GM23338 (cell line): Measurements from ENCODE around the gene ALDH3B1. TPM values are rescaled to one million over a fixed set of nuclear protein-coding genes. Genes with fewer than 3 reads are reported as not detected.

Source experiments
- ATAC-seq: fragments of 200-7000 bp; cut with Tn5 transposase; 3 replicates; pipeline ENCODE4 v1.9.1; 2020
- DNase-seq: peaks from one replicate; pipeline ENCODE4 v3.0.0-alpha.2; 2015; ENCODE audit warnings: low spot score
- H2AFZ ChIP-seq: fragments of 200-600 bp; sonication (generic); 2 replicates; pipeline ENCODE4 v1.8.0; 2016; ENCODE audit warnings: antibody characterized with exemption, mild to moderate bottlenecking, moderate library complexity
- H3F3A ChIP-seq: fragments of 200-600 bp; sonication (generic); replicated peaks from 2 replicates; pipeline ENCODE4 v1.8.0; 2017; ENCODE audit warnings: antibody characterized with exemption, mixed run types, low read depth
- H3K27ac ChIP-seq: fragments of 200-600 bp; sonication (generic); 2 replicates; pipeline ENCODE4 v1.6.1; 2016; ENCODE audit warnings: low read depth
- H3K27me3 ChIP-seq: fragments of 200-600 bp; sonication (generic); 2 replicates; pipeline ENCODE4 v1.8.0; 2016; ENCODE audit warnings: mild to moderate bottlenecking, mixed run types, moderate library complexity; ENCODE audit not compliant: insufficient read depth
- H3K36me3 ChIP-seq: fragments of 200-600 bp; sonication (generic); 2 replicates; pipeline ENCODE4 v1.8.0; 2016; ENCODE audit warnings: mild to moderate bottlenecking; ENCODE audit not compliant: insufficient read depth
- H3K4me1 ChIP-seq: fragments of 200-600 bp; sonication (generic); 2 replicates; pipeline ENCODE4 v1.8.0; 2016; ENCODE audit warnings: mild to moderate bottlenecking, moderate library complexity; ENCODE audit not compliant: insufficient read depth
- H3K4me2 ChIP-seq: fragments of 200-600 bp; sonication (generic); 2 replicates; pipeline ENCODE4 v1.7.1; 2017; ENCODE audit warnings: mixed run types
- H3K4me3 ChIP-seq: fragments of 200-600 bp; sonication (generic); 2 replicates; pipeline ENCODE4 v1.6.1; 2016; ENCODE audit warnings: mixed run types
- H3K79me2 ChIP-seq: fragments of 200-600 bp; sonication (generic); replicated peaks from 2 replicates; pipeline ENCODE4 v1.8.0; 2017; ENCODE audit warnings: mild to moderate bottlenecking; ENCODE audit not compliant: insufficient read depth
- H3K9me2 ChIP-seq: fragments of 200-600 bp; sonication (generic); 2 replicates; pipeline ENCODE4 v1.8.0; 2017; ENCODE audit not compliant: insufficient read depth
- H4K20me1 ChIP-seq: fragments of 200-600 bp; sonication (generic); replicated peaks from 2 replicates; pipeline ENCODE4 v1.8.0; 2017; ENCODE audit warnings: mild to moderate bottlenecking; ENCODE audit not compliant: insufficient read depth
- H3K27ac Mint-ChIP-seq: 2 replicates; pipeline ENCODE4 v1.8.0; 2020; ENCODE audit warnings: inconsistent platforms, mild to moderate bottlenecking, moderate library complexity, mixed read lengths
- H3K27me3 Mint-ChIP-seq: 3 replicates; pipeline ENCODE4 v1.8.0; 2022; ENCODE audit warnings: low read depth, mild to moderate bottlenecking, moderate library complexity, mixed read lengths, inconsistent platforms; ENCODE audit not compliant: insufficient read depth, poor library complexity
- H3K36me3 Mint-ChIP-seq: 3 replicates; pipeline ENCODE4 v1.8.0; 2021; ENCODE audit warnings: low read depth, mild to moderate bottlenecking, inconsistent platforms, moderate library complexity, mixed read lengths
- H3K4me1 Mint-ChIP-seq: 3 replicates; pipeline ENCODE4 v1.8.0; 2020; ENCODE audit warnings: mild to moderate bottlenecking, inconsistent platforms, mixed read lengths
- H3K4me3 Mint-ChIP-seq: 3 replicates; pipeline ENCODE4 v1.8.0; 2021; ENCODE audit warnings: moderate library complexity, mild to moderate bottlenecking, inconsistent platforms, mixed read lengths
- H3K9me3 Mint-ChIP-seq: 3 replicates; pipeline ENCODE4 v1.8.0; 2020; ENCODE audit warnings: moderate library complexity, mild to moderate bottlenecking, inconsistent platforms, mixed read lengths
- CREB1 ChIP-seq: fragments of 250-450 bp; sonication (Bioruptor Pico); IDR thresholded peaks from 2 replicates; pipeline ENCODE4 v1.5.0; 2020; ENCODE audit warnings: low read depth, mild to moderate bottlenecking, moderate library complexity
- EZH2 ChIP-seq: fragments of 200-600 bp; sonication (generic); IDR thresholded peaks from one replicate; pipeline ENCODE4 v1.8.0; 2017; ENCODE audit warnings: antibody characterized with exemption, mild to moderate bottlenecking, low read depth; ENCODE audit not compliant: unreplicated experiment
- EZH2phosphoT487 ChIP-seq: fragments of 200-600 bp; sonication (generic); IDR thresholded peaks from one replicate; pipeline ENCODE4 v1.8.1; 2018; ENCODE audit warnings: antibody characterized with exemption; ENCODE audit not compliant: unreplicated experiment
- JUNB ChIP-seq: IDR thresholded peaks from one replicate; pipeline ENCODE4 v1.6.1; 2016; ENCODE audit warnings: antibody characterized with exemption; ENCODE audit not compliant: unreplicated experiment
- NANOG ChIP-seq: IDR thresholded peaks from 2 replicates; pipeline ENCODE4 v1.6.1; 2016; ENCODE audit warnings: antibody characterized with exemption, borderline replicate concordance
- POLR2AphosphoS5 ChIP-seq: IDR thresholded peaks from 2 replicates; pipeline ENCODE4 v1.6.1; 2016; ENCODE audit warnings: antibody characterized with exemption, low read depth
- REST ChIP-seq: IDR thresholded peaks from one replicate; pipeline ENCODE4 v1.6.1; 2018; ENCODE audit warnings: antibody characterized with exemption; ENCODE audit not compliant: unreplicated experiment
- STAT1 ChIP-seq: IDR thresholded peaks from one replicate; pipeline ENCODE4 v1.6.1; 2016; ENCODE audit warnings: antibody characterized with exemption; ENCODE audit not compliant: unreplicated experiment
- ZNF331 ChIP-seq: fragments of 250-450 bp; sonication (Bioruptor Pico); IDR thresholded peaks from 2 replicates; pipeline ENCODE4 v1.5.0; 2020; ENCODE audit warnings: low read depth, mild to moderate bottlenecking, moderate library complexity
- ZNF462 ChIP-seq: fragments of 250-450 bp; sonication (Bioruptor Pico); IDR thresholded peaks from 2 replicates; pipeline ENCODE4 v1.5.0; 2020; ENCODE audit warnings: mild to moderate bottlenecking, moderate library complexity
- polyA plus RNA-seq: library from polyadenylated mRNA; unstranded; fragments of >200 nt; fragmentation: Nextera tagmentation; extraction: Ambion mirVana; gene quantifications from 2 replicates; pipeline ENCODE4 v1.2.1, GENCODE V29; 2016
- total RNA-seq: library from RNA; depleted of rRNA; stranded (reverse); fragments of >200 nt; shearing (Covaris generic); gene quantifications from 2 replicates; pipeline ENCODE4 v1.2.3, GENCODE V29; 2014
- TF ChIP-seq, protein P1 (sequence below): IDR thresholded peaks from 2 replicates; pipeline ENCODE4 v1.6.1; 2016; ENCODE audit warnings: antibody characterized with exemption

The ALDH3B1 gene
- total and polyA plus RNA-seq, 2 experiments from 2014 or later = 0.52 TPM; not detected in 1

DNA sequence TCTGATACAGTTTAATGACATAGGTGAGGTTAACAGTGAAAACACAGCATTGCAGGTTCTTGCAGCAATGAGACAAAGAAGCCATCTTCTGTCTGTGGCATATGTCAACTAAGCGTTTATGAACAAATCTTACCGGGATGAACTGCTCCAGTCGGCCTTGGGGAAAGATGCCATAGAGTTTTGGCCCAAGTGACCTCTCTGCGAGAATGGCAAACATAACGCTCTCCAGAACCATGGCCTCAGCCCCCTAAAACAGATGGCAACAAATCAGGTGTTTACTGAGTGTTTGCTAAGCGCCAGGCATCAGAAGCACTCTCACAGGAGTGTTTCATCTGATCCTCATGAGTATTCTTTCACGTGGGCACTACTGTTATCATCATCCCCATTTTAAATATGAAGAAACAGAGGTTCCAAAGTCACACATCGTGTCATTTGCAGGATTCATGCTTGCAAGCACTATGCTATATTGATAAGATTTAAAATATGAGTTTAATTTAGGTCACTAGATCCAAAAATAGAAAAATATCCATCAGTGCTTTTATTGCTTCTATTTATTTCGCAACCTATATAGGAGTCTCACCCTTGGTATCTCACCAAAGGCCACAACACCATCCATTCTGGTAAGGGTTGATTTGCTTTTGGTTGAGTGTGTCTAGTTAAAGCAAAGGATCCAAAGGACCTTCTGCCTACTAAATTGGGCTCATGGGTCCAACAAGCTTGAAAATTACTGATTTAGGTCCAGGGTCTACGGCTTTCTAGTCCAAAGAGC lies 64.6 kb downstream of the ALDH3B1 start:
- H4K20me1 ChIP-seq = peaks cover 61% of the 10 kb centered on the region
- peaks cover 6% of the 10 kb centered on the region for H3K27me3 Mint-ChIP-seq
- no peak overlapping the region for H3K4me3 Mint-ChIP-seq
- no peak overlapping the region for H3K27ac Mint-ChIP-seq
- no peaks in the 10 kb centered on the region for H3K9me2 ChIP-seq
- no peak overlapping the region for H2AFZ ChIP-seq
- TF ChIP-seq STAT1 = no peak
- TF ChIP-seq, protein P1, sequence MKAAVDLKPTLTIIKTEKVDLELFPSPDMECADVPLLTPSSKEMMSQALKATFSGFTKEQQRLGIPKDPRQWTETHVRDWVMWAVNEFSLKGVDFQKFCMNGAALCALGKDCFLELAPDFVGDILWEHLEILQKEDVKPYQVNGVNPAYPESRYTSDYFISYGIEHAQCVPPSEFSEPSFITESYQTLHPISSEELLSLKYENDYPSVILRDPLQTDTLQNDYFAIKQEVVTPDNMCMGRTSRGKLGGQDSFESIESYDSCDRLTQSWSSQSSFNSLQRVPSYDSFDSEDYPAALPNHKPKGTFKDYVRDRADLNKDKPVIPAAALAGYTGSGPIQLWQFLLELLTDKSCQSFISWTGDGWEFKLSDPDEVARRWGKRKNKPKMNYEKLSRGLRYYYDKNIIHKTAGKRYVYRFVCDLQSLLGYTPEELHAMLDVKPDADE = no peak
- TF ChIP-seq EZH2phosphoT487 = no peak
- TF ChIP-seq ZNF462 (CRISPR knock-in tag) = no peak
- TF ChIP-seq JUNB = no peak
- TF ChIP-seq POLR2AphosphoS5 = no peak
- no peak for TF ChIP-seq ZNF331 (CRISPR knock-in tag)
- no peak for TF ChIP-seq EZH2
- TF ChIP-seq REST = no peak
- no peak for TF ChIP-seq NANOG
- no peak for TF ChIP-seq CREB1 (CRISPR knock-in tag)
- no peaks in the 10 kb centered on the region for H3K27me3 ChIP-seq
- ATAC-seq (no peak), DNase-seq (no peak)
- H3K4me2 ChIP-seq = no peak overlapping the region
- no peak overlapping the region for H3K27ac ChIP-seq
- H3K36me3 Mint-ChIP-seq = peaks cover 70% of the 10 kb centered on the region
- H3K79me2 ChIP-seq = peaks cover 72% of the 10 kb centered on the region
- H3K4me1 ChIP-seq = no peaks in the 10 kb centered on the region
- no peaks in the 10 kb centered on the region for H3K9me3 Mint-ChIP-seq
- H3K4me3 ChIP-seq = no peak overlapping the region
- peaks cover 3% of the 10 kb centered on the region; the same call in 1 of the 3 replicates for H3K4me1 Mint-ChIP-seq
- peaks cover 45% of the 10 kb centered on the region for H3K36me3 ChIP-seq
- peaks cover 25% of the 10 kb centered on the region; the same call in 1 of the 2 replicates for H3F3A ChIP-seq
